Astrocyte (in vitro differentiated cells and primary cell): ENCODE measurements around the gene EPB41L4B.

Experiments
- CTCF ChIP-seq: IDR thresholded peaks from 2 replicates; pipeline ENCODE4 v1.5.1; 2011; ENCODE audit warnings: low read depth, mild to moderate bottlenecking, inconsistent platforms, low read length, moderate library complexity; ENCODE audit not compliant: insufficient read depth
- EZH2 ChIP-seq: IDR thresholded peaks from 2 replicates; pipeline ENCODE4 v1.6.1; 2012; ENCODE audit warnings: mild to moderate bottlenecking, low read length, inconsistent platforms; ENCODE audit not compliant: insufficient read depth

- TF ChIP-seq CTCF (no peak), EZH2 (no peak)
These were observed 70.5 kb downstream of the EPB41L4B start for GRCh38 chr9:109250311-109250741.
